Articular chondrocyte of knee joint (primary cell): ENCODE results near the gene OR6B1. TPM values are rescaled to one million over a fixed set of nuclear protein-coding genes. Genes with fewer than 3 reads are reported as not detected.

Experiments used
- total RNA-seq: library from RNA; depleted of rRNA; stranded (reverse); fragments of >200 nt; gene quantifications from 2 replicates; pipeline ENCODE4 v1.2.3, GENCODE V29; 2012

OR6B1 gene
- not detected in 2 replicates for total RNA-seq

GRCh38 chr7:144000020-144000419 lies at the start of gene OR6B1:
Gene OR6B1 (plus strand): TSS chr7:144000320. CDS start chr7:144003997, 3,677 bp downstream.

GRCh38 chr7:143954544-143954943 lies 45.6 kb upstream of the OR6B1 start, which contains the start of gene OR2F1:
Gene OR2F1 (plus strand): TSS chr7:143954844. CDS start chr7:143959971, 5,127 bp downstream.

GRCh38 chr7:144048648-144049047 lies 48.5 kb downstream of the OR6B1 start, which contains the start of gene OR2A5:
Gene OR2A5 (plus strand): TSS chr7:144048948. CDS start chr7:144050402, 1,454 bp downstream.

Other genes with a start within 250 kb of the OR6B1 start
- 3.4 and 3.8 TPM in 2 replicates for gene CTAGE6, start 242.6 kb upstream of the OR6B1 start, total RNA-seq
- 71.9 and 81.0 TPM in 2 replicates for gene TCAF1, start 98.1 kb upstream of the OR6B1 start, total RNA-seq
- gene OR2F2, start 65.1 kb upstream of the OR6B1 start, total RNA-seq, result 0.11 TPM in 1 of 2 replicates, not detected in the other
- gene OR2F1, start 45.5 kb upstream of the OR6B1 start, total RNA-seq, result not detected in 2 replicates
- not detected in 2 replicates for gene OR2A5, start 48.6 kb downstream of the OR6B1 start, total RNA-seq
- gene OR2A25, start 69.5 kb downstream of the OR6B1 start, total RNA-seq, result not detected in 2 replicates
- under 0.01 TPM in 1 of 2 replicates, not detected in the other for gene OR2A12, start 86.0 kb downstream of the OR6B1 start, total RNA-seq
- not detected in 2 replicates for gene OR2A2, start 109.3 kb downstream of the OR6B1 start, total RNA-seq
- not detected in 2 replicates for gene OR2A14, start 122.9 kb downstream of the OR6B1 start, total RNA-seq
- 1.0 and 2.7 TPM in 2 replicates for gene CTAGE4, start 183.1 kb downstream of the OR6B1 start, total RNA-seq
- 5.3 and 7.1 TPM in 2 replicates for gene ARHGEF35, start 195.5 kb downstream of the OR6B1 start, total RNA-seq
- 0.22 and 0.26 TPM in 2 replicates for gene OR2A42, start 239.3 kb downstream of the OR6B1 start, total RNA-seq